Measurements from ENCODE around the gene NOTCH1. TPM values are rescaled to one million over a fixed set of nuclear protein-coding genes. Genes with fewer than 3 reads are reported as not detected.

Gene NOTCH1
- total RNA-seq, 3 donors from 2014 or later: 59.0 to 101 (median 72.6) TPM

DNA sequence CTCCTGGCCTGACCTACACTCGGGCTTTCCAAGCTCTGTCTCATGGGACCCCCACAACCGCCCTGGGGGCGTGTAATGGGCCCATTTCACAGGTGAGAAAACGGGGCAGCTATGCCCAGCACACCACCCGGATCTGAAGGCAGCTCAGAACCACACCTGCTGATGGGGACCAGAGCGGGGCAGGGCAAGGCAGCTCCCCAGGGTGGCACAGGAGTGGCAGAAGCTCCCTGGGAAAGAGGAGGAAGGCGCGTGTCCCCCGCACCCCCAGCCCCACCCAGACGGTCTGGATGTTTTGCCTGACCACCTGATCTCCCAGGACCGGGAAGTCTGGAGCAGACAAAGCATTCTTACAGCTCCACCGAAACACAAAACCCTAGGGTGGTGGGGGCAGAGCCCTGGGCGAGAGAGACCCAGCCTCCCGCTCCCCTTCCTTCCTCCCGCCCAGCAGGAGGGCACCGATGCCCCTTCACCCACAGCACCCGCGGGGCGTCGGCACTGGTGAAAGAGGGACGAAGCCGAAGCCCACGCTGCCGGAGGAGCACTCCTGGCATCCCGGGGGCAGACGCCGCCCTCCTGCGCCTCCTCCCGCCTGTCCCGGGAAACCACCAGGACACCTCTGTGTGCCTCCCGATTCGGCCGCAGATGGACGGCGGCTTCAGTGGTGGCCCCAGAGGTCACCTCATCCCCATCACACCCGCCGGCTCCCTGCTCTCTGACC, 14.5 kb downstream of the NOTCH1 start:
- DNase-seq (peak in 2 of 3 donors; percentile 51 to 70), ATAC-seq (peak; percentile 7)
- H3K9me3 ChIP-seq: no peaks in the 10 kb centered on the region
- TF ChIP-seq, protein P1, sequence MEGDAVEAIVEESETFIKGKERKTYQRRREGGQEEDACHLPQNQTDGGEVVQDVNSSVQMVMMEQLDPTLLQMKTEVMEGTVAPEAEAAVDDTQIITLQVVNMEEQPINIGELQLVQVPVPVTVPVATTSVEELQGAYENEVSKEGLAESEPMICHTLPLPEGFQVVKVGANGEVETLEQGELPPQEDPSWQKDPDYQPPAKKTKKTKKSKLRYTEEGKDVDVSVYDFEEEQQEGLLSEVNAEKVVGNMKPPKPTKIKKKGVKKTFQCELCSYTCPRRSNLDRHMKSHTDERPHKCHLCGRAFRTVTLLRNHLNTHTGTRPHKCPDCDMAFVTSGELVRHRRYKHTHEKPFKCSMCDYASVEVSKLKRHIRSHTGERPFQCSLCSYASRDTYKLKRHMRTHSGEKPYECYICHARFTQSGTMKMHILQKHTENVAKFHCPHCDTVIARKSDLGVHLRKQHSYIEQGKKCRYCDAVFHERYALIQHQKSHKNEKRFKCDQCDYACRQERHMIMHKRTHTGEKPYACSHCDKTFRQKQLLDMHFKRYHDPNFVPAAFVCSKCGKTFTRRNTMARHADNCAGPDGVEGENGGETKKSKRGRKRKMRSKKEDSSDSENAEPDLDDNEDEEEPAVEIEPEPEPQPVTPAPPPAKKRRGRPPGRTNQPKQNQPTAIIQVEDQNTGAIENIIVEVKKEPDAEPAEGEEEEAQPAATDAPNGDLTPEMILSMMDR (IDR thresholded peaks at IDR 0.05): no peak
- no peak overlapping the region for H3K4me3 ChIP-seq
- H3K4me1 ChIP-seq (ENCODE audit: low read depth): peaks cover 90% of the 10 kb centered on the region
- intact Hi-C loops (cut with DNase I, micrococcal nuclease): no loop called here
- H3K36me3 ChIP-seq (ENCODE audit: low read depth): no peaks in the 10 kb centered on the region

DNA sequence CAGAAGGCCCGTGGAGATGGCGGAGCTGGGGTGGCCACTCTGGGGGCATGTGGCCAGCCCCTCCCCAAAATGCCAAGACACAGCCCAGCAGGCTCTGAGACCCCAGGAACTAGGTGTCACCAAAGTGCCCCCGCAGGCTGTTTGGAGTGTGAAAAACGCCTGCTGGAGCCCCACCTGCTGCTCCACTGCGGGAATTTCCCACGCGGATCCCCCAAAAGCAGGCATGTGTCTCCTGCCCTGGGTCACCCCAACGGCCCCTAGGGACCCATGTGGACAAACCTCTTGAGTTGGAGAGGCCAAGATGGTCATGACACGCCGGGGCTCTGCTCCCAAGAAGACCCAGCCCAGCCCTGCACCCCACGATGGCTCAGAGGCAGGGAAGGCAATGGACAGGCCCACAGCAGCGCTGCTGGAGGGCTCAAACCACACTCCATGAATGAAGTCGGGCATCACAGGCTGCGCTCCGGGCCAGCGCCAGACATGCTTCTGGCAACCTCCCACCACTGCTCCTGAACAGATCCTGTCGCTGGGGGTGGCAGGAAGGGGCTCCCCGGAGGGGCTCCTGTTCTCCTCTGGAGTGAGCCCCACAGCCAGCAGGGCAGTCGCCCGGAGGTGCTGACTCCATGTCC, 15.3 kb downstream of the NOTCH1 start:
- DNase-seq (peak in 1 of 3 donors; percentile 59), ATAC-seq (no peak)
- H3K4me1 ChIP-seq (ENCODE audit: low read depth): peaks cover 92% of the 10 kb centered on the region
- no peaks in the 10 kb centered on the region for H3K36me3 ChIP-seq (ENCODE audit: low read depth)
- H3K4me3 ChIP-seq: no peak overlapping the region
- TF ChIP-seq, protein P1 (IDR thresholded peaks at IDR 0.05): no peak
- no peaks in the 10 kb centered on the region for H3K9me3 ChIP-seq
- intact Hi-C loops (cut with DNase I, micrococcal nuclease): no loop called here

DNA sequence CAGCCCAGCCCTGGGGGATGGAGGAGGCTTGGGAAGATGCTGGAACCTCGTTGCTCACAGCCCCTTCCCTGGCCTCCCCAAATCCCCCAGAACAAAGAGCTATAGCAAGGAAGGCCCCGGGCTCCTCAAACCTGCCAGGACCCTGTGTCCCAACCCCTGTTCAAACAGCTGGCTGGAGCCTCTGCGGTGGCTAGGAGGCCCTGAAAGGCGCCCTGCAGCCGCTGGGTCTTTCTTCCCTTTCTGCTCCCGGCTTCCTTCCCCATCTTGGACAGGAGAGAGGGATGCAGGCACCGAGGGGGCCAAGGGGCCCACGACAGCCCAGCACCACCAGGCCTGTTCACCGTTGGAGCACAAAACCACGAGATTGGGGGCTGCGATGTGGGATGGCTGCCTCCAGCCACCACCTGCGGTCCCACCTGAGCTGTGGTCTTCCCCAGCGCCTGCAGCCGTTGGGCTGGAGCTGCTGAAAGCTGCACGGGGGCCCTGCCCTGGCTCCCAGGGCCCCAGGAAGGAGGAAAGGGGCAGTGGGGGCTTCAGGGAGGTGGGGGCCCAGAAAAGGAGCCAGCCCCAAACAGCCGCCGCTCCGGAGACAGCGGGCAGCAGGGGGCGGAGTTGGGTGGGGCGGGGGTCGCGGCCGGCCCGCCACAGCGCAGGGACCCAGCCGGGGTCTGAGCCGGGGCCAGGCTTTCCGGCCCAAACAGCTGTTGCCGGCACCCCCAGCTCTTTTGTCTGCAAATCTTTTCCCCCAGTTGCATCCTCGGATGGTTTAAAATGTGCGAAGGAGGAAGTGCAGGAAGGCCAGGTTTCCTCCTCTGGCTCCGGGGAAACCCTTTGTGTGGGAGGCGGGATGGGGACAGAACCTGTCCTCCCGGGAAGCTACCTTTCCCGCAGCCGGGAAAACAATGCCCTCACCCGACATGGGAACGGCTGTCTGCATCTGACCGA, 16.1 kb downstream of the NOTCH1 start:
- Histone ChIP-seq H3K4me1 (ENCODE audit: low read depth) (peaks cover 96% of the 10 kb centered on the region), H3K36me3 (ENCODE audit: low read depth) (no peaks in the 10 kb centered on the region), H3K9me3 (no peaks in the 10 kb centered on the region), H3K4me3 (no peak overlapping the region)
- DNase-seq (peak in 1 of 3 donors; percentile 31), ATAC-seq (no peak)
- TF ChIP-seq, protein P1 (IDR thresholded peaks at IDR 0.05): no peak
- intact Hi-C loops (cut with DNase I, micrococcal nuclease): no loop called here

DNA sequence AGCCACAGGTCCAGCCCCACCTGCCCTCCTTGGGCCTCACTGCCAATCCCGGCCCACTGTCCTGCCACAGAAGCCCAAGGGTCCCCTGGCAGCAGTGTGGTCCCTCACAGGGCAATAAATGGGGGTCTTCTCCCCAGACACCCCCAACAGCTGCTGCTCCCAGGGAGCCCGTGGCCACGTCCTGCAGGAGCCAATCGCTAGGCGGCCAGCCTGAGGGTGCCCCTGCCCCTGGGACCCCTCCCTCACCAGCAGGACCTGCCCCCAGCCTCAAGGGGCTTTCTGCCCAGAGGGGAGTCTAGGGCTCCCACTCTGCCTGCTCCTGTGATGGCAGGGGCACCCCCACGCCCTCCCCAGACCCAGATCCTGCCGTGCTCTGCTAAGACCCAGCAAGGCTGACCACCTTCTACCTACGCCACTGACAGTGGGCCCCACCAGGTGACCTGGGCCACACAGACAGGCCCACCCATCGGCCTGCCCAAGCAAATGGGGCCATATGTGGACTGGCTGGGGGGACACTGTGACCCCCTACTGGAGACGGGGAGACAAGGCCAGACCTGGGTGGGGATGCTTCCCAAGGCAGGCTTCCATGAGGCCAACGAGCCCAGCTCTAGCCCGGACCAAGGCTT, 17.0 kb downstream of the NOTCH1 start:
- DNase-seq: peak in 1 of 3 donors; percentile 43
- Histone ChIP-seq H3K9me3 (no peaks in the 10 kb centered on the region), H3K4me3 (no peak overlapping the region), H3K36me3 (ENCODE audit: low read depth) (no peaks in the 10 kb centered on the region), H3K4me1 (ENCODE audit: low read depth) (peaks cover 95% of the 10 kb centered on the region)
- intact Hi-C loops (cut with DNase I, micrococcal nuclease): no loop called here
- TF ChIP-seq, protein P1 (IDR thresholded peaks at IDR 0.05): no peak
- ATAC-seq: no peak

All from mucosa of descending colon (tissue), 3 donors.